DOHH2 (cell line): Measurements from ENCODE around the gene FAM216B.

Experiments used
- H3F3A ChIP-seq: fragments of 200-600 bp; sonication (generic), shearing (Covaris generic); 2 replicates; pipeline ENCODE4 v1.6.0; 2016; ENCODE audit warnings: antibody characterized with exemption, mild to moderate bottlenecking; ENCODE audit not compliant: control insufficient read depth, insufficient read depth
- H3K27ac ChIP-seq: fragments of 200-600 bp; sonication (generic); 2 replicates; pipeline ENCODE4 v1.5.1; 2014; ENCODE audit warnings: low read depth, mild to moderate bottlenecking, low read length, moderate library complexity
- H3K27me3 ChIP-seq: fragments of 200-600 bp; sonication (generic); 2 replicates; pipeline ENCODE4 v1.6.1; 2014; ENCODE audit warnings: mild to moderate bottlenecking, low read length, mixed read lengths; ENCODE audit not compliant: control insufficient read depth
- H3K36me3 ChIP-seq: fragments of 200-600 bp; sonication (generic); 2 replicates; pipeline ENCODE4 v1.6.1; 2014; ENCODE audit warnings: mild to moderate bottlenecking, low read length, moderate library complexity, mixed read lengths; ENCODE audit not compliant: control insufficient read depth
- H3K4me1 ChIP-seq: fragments of 200-600 bp; sonication (generic); 2 replicates; pipeline ENCODE4 v1.6.1; 2014; ENCODE audit warnings: mild to moderate bottlenecking, low read length, mixed read lengths; ENCODE audit not compliant: control insufficient read depth
- H3K4me2 ChIP-seq: fragments of 200-600 bp; sonication (generic); 2 replicates; pipeline ENCODE4 v1.6.0; 2014; ENCODE audit warnings: mild to moderate bottlenecking, low read length, moderate library complexity
- H3K4me3 ChIP-seq: fragments of 200-600 bp; sonication (generic); 2 replicates; pipeline ENCODE4 v1.5.1; 2014; ENCODE audit warnings: mild to moderate bottlenecking, low read length, mixed read lengths
- H3K79me2 ChIP-seq: fragments of 200-600 bp; sonication (generic); 2 replicates; pipeline ENCODE4 v1.6.1; 2014; ENCODE audit warnings: mild to moderate bottlenecking, low read length, mixed read lengths; ENCODE audit not compliant: control insufficient read depth
- H3K9me2 ChIP-seq: fragments of 200-600 bp; sonication (generic); replicated peaks from 2 replicates; pipeline ENCODE4 v1.6.1; 2014; ENCODE audit warnings: mild to moderate bottlenecking, low read length, mixed read lengths; ENCODE audit not compliant: control insufficient read depth
- H3K9me3 ChIP-seq: fragments of 200-600 bp; sonication (generic); 2 replicates; pipeline ENCODE4 v1.6.1; 2014; ENCODE audit warnings: antibody characterized with exemption, low read length, mixed read lengths; ENCODE audit not compliant: control insufficient read depth, insufficient read depth
- H4K20me1 ChIP-seq: fragments of 200-600 bp; sonication (generic); 2 replicates; pipeline ENCODE4 v1.6.0; 2014; ENCODE audit warnings: low read depth, mild to moderate bottlenecking, antibody characterized with exemption, low read length, moderate library complexity; ENCODE audit not compliant: control insufficient read depth, insufficient read depth
- EZH2phosphoT487 ChIP-seq: fragments of 200-600 bp; sonication (generic); IDR thresholded peaks from 2 replicates; pipeline ENCODE4 v1.6.1; 2017; ENCODE audit warnings: borderline replicate concordance, mild to moderate bottlenecking, antibody characterized with exemption, low read length, moderate library complexity, mixed read lengths
- TF ChIP-seq, protein P1 (sequence below): fragments of 200-600 bp; sonication (generic); IDR thresholded peaks from one replicate; pipeline ENCODE4 v1.5.1; 2014; ENCODE audit warnings: antibody characterized with exemption, mild to moderate bottlenecking, low read depth, low read length; ENCODE audit not compliant: poor library complexity, severe bottlenecking

Gene FAM216B

GRCh38 chr13:42777467-42777866, 3.9 kb upstream of the FAM216B start:
- H4K20me1 ChIP-seq: no peaks in the 10 kb centered on the region
- H3K27me3 ChIP-seq: no peaks in the 10 kb centered on the region
- H3K4me1 ChIP-seq: no peaks in the 10 kb centered on the region
- no peaks in the 10 kb centered on the region for H3K36me3 ChIP-seq
- H3F3A ChIP-seq: no peaks in the 10 kb centered on the region
- no peaks in the 10 kb centered on the region for H3K79me2 ChIP-seq
- no peaks in the 10 kb centered on the region for H3K9me2 ChIP-seq
- no peak overlapping the region for H3K4me2 ChIP-seq
- no peak overlapping the region for H3K27ac ChIP-seq
- TF ChIP-seq, protein P1, sequence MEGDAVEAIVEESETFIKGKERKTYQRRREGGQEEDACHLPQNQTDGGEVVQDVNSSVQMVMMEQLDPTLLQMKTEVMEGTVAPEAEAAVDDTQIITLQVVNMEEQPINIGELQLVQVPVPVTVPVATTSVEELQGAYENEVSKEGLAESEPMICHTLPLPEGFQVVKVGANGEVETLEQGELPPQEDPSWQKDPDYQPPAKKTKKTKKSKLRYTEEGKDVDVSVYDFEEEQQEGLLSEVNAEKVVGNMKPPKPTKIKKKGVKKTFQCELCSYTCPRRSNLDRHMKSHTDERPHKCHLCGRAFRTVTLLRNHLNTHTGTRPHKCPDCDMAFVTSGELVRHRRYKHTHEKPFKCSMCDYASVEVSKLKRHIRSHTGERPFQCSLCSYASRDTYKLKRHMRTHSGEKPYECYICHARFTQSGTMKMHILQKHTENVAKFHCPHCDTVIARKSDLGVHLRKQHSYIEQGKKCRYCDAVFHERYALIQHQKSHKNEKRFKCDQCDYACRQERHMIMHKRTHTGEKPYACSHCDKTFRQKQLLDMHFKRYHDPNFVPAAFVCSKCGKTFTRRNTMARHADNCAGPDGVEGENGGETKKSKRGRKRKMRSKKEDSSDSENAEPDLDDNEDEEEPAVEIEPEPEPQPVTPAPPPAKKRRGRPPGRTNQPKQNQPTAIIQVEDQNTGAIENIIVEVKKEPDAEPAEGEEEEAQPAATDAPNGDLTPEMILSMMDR: no peak
- no peak for TF ChIP-seq EZH2phosphoT487
- H3K4me3 ChIP-seq: no peak overlapping the region
- H3K9me3 ChIP-seq: no peaks in the 10 kb centered on the region

DNA sequence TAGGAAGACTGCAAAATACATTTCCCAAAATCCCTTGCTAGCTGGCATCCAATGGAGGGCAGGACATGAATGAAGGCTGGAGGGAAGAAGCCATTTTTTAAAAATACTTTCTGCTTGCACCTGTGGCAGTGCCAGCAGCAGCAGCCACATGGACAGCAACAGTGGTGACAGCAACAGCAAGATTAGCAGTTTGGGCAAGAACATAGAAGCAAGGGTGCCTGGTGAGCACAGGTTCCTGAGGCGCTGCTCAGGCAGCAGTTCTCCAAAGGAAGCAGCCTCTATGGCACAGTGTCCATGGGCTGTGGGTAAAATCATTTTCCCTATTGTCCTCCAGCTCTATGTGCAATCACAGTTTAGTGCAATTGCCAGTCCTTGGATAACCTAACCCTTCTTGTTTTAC, 1.3 kb upstream of the FAM216B start:
- Histone ChIP-seq H3K9me3 (no peaks in the 10 kb centered on the region), H3K27me3 (no peaks in the 10 kb centered on the region), H3K4me3 (no peak overlapping the region), H3K27ac (no peak overlapping the region), H4K20me1 (no peaks in the 10 kb centered on the region), H3K4me1 (no peaks in the 10 kb centered on the region), H3K4me2 (no peak overlapping the region), H3K36me3 (no peaks in the 10 kb centered on the region), H3K79me2 (no peaks in the 10 kb centered on the region), H3F3A (no peaks in the 10 kb centered on the region), H3K9me2 (no peaks in the 10 kb centered on the region)
- TF ChIP-seq EZH2phosphoT487: no peak
- TF ChIP-seq, protein P1: no peak

GRCh38 chr13:42786715-42787114, 5.3 kb downstream of the FAM216B start:
- no peak overlapping the region for H3K4me3 ChIP-seq
- no peaks in the 10 kb centered on the region for H3K4me1 ChIP-seq
- H4K20me1 ChIP-seq: no peaks in the 10 kb centered on the region
- no peaks in the 10 kb centered on the region for H3K27me3 ChIP-seq
- H3F3A ChIP-seq: no peaks in the 10 kb centered on the region
- H3K27ac ChIP-seq: no peak overlapping the region
- no peak for TF ChIP-seq EZH2phosphoT487
- TF ChIP-seq, protein P1: no peak
- no peaks in the 10 kb centered on the region for H3K79me2 ChIP-seq
- no peaks in the 10 kb centered on the region for H3K9me3 ChIP-seq
- no peaks in the 10 kb centered on the region for H3K36me3 ChIP-seq
- H3K9me2 ChIP-seq: no peaks in the 10 kb centered on the region
- H3K4me2 ChIP-seq: no peak overlapping the region

DNA sequence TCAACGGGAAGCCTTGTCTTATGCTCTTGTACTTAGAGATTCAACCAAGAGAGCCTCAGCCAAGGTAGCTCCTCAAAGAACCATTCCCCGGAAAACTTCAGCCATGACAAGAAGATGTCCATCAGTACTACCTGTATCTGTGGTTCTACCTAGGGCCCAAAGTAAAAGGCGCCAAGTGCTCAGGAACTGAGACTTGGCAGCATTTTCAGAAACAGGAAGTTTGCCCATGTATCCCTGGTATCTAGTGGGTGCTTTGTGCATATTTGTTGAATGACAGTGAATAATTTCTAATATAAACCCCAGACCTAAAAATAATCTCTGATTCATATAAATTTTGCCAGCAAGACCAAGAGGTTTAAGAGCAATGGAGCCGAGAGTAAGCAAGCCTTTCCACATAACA, 7.2 kb downstream of the FAM216B start:
- Histone ChIP-seq H3K27ac (no peak overlapping the region), H3K36me3 (no peaks in the 10 kb centered on the region), H3K4me3 (no peak overlapping the region), H3K79me2 (no peaks in the 10 kb centered on the region), H3K27me3 (no peaks in the 10 kb centered on the region), H4K20me1 (no peaks in the 10 kb centered on the region), H3K9me2 (no peaks in the 10 kb centered on the region), H3K4me2 (no peak overlapping the region), H3K9me3 (no peaks in the 10 kb centered on the region), H3F3A (no peaks in the 10 kb centered on the region), H3K4me1 (no peaks in the 10 kb centered on the region)
- no peak for TF ChIP-seq EZH2phosphoT487
- TF ChIP-seq, protein P1: no peak
